Endothelial cell of umbilical vein (primary cell): ENCODE results near the gene SLC28A2. TPM values are rescaled to one million over a fixed set of nuclear protein-coding genes. Genes with fewer than 3 reads are reported as not detected.

Experiments
- BruUV-seq: library from RNA; stranded (reverse); fragments of 400-500 nt; replicated peaks from 2 replicates; lab custom pipeline; 2021; lab: Mats Ljungman, UMichigan
- CTCF ChIA-PET: fragments of 300-600, 350-600 bp; sonication (Branson Sonifier 250); formaldehyde crosslinking; loops from one replicate; lab custom pipeline; 2021; ENCODE audit warnings: antibody characterized with exemption, inconsistent platforms; lab: Charles Lee
- POLR2A ChIA-PET: fragments of 300-600, 350-600 bp; sonication (Branson Sonifier 250); formaldehyde crosslinking; loops from one replicate; lab custom pipeline; 2021; ENCODE audit warnings: antibody characterized with exemption, inconsistent platforms; lab: Charles Lee
- DNase-seq: peaks from one replicate; pipeline ENCODE4 v3.0.0-alpha.2; 2011; ENCODE audit warnings: low read depth, low spot score
- FAIRE-seq: peaks from 2 replicates; lab custom pipeline; 2011; peaks lifted over from hg19 to GRCh38; lab: Jason Lieb, UNC
- H2AFZ ChIP-seq: 2 replicates; pipeline ENCODE4 v1.6.0; 2012; ENCODE audit warnings: low read depth, low read length, control low read depth, inconsistent platforms
- H3K27ac ChIP-seq: 2 replicates; pipeline ENCODE4 v1.5.1; 2011; ENCODE audit warnings: low read depth, mild to moderate bottlenecking, control low read depth, low read length, moderate library complexity; ENCODE audit not compliant: insufficient read depth
- H3K27me3 ChIP-seq, 2 experiments: 2 replicates each; pipeline versions ENCODE4 v1.6.0 to v1.6.1; 2011; ENCODE audit warnings: low read length in 2 of 2, mixed read lengths in 1 of 2; ENCODE audit not compliant: control insufficient read depth in 2 of 2, insufficient read depth in 2 of 2
- H3K36me3 ChIP-seq, 2 experiments: 2 replicates in 1 of 2; 3 replicates in 1 of 2; pipeline ENCODE4 v1.5.1; 2011; ENCODE audit warnings: low read length in 2 of 2, mild to moderate bottlenecking in 1 of 2, moderate library complexity in 1 of 2; ENCODE audit not compliant: control insufficient read depth in 2 of 2, insufficient read depth in 2 of 2; ENCODE audit errors: extremely low read depth in 1 of 2
- H3K4me1 ChIP-seq: 3 replicates; pipeline ENCODE4 v1.5.1; 2011; ENCODE audit warnings: mild to moderate bottlenecking, low read length; ENCODE audit not compliant: control insufficient read depth, insufficient read depth; ENCODE audit errors: extremely low read depth
- H3K4me2 ChIP-seq: 2 replicates; pipeline ENCODE4 v1.6.1; 2011; ENCODE audit warnings: low read length, control low read depth, mixed read lengths; ENCODE audit not compliant: insufficient read depth
- H3K4me3 ChIP-seq, 3 experiments: fragments of 200-600 bp in 1 of 3; sonication (generic), shearing (Covaris generic) in 1 of 3; replicated peaks in 1 of 3; 2 replicates each; pipeline ENCODE4 v1.5.1; 2011 to 2016; ENCODE audit warnings: control low read depth in 3 of 3, low read length in 3 of 3, mild to moderate bottlenecking in 2 of 3, inconsistent platforms in 1 of 3, low read depth in 1 of 3, moderate library complexity in 1 of 3; ENCODE audit not compliant: insufficient read depth in 1 of 3
- H3K79me2 ChIP-seq: 2 replicates; pipeline ENCODE4 v1.6.0; 2012; ENCODE audit warnings: low read length, inconsistent platforms; ENCODE audit not compliant: control insufficient read depth, insufficient read depth
- H3K9ac ChIP-seq: replicated peaks from 2 replicates; pipeline ENCODE3; 2011; ENCODE audit warnings: low read length, control low read depth; ENCODE audit not compliant: insufficient read depth; ENCODE audit errors: extremely low read depth
- H3K9me1 ChIP-seq: replicated peaks from 3 replicates; pipeline ENCODE4 v1.6.0; 2011; ENCODE audit warnings: mild to moderate bottlenecking, low read length; ENCODE audit not compliant: control insufficient read depth, insufficient read depth; ENCODE audit errors: extremely low read depth
- H3K9me3 ChIP-seq: replicated peaks from 2 replicates; pipeline ENCODE4 v1.5.1; 2012; ENCODE audit warnings: low read length, inconsistent platforms; ENCODE audit not compliant: control insufficient read depth, insufficient read depth
- H4K20me1 ChIP-seq: replicated peaks from 2 replicates; pipeline ENCODE3; 2011; ENCODE audit warnings: mild to moderate bottlenecking, low read length; ENCODE audit not compliant: control insufficient read depth, insufficient read depth; ENCODE audit errors: extremely low read depth
- EZH2 ChIP-seq: IDR thresholded peaks from 2 replicates; pipeline ENCODE4 v1.6.1; 2012; ENCODE audit warnings: borderline replicate concordance, low read depth, mild to moderate bottlenecking, moderate library complexity, low read length, inconsistent platforms; ENCODE audit not compliant: severe bottlenecking
- FOS ChIP-seq: IDR thresholded peaks from 2 replicates; pipeline ENCODE4 v1.6.1; 2011; ENCODE audit warnings: mild to moderate bottlenecking, low read length, moderate library complexity, borderline replicate concordance; ENCODE audit not compliant: insufficient read depth
- GATA2 ChIP-seq: IDR thresholded peaks from 2 replicates; pipeline ENCODE4 v1.7.0; 2011; ENCODE audit warnings: low read depth, mild to moderate bottlenecking, moderate library complexity, mixed read lengths, low read length; ENCODE audit not compliant: insufficient read length, insufficient read depth
- JUN ChIP-seq: IDR thresholded peaks from 2 replicates; pipeline ENCODE4 v1.6.1; 2011; ENCODE audit warnings: borderline replicate concordance, low read depth; ENCODE audit not compliant: insufficient read length, insufficient read depth
- MYC ChIP-seq: IDR thresholded peaks from one replicate; pipeline ENCODE4 v1.6.1; 2011; ENCODE audit warnings: mild to moderate bottlenecking, low read depth, low read length
- POLR2A ChIP-seq: IDR thresholded peaks from 2 replicates; pipeline ENCODE4 v1.6.1; 2012; ENCODE audit warnings: low read depth, mild to moderate bottlenecking, control low read depth, low read length
- POLR2AphosphoS5 ChIP-seq: IDR thresholded peaks from 2 replicates; pipeline ENCODE4 v1.6.1; 2012; ENCODE audit warnings: low read depth, mild to moderate bottlenecking, control low read depth, low read length, moderate library complexity; ENCODE audit not compliant: insufficient read depth
- dilution Hi-C: fragments of 300-500 bp; cut with MboI; formaldehyde crosslinking; loops from one replicate; pipeline ENCODE4 v1.15.0; 2019; ENCODE audit warnings: low sequenced_read_pairs; ENCODE audit not compliant: extremely low pct_ligation_motif_present
- intact Hi-C: fragments of 100-400 bp; cut with micrococcal nuclease; formaldehyde crosslinking; loops from one replicate; pipeline ENCODE4 v1.10.0; 2022
- polyA plus RNA-seq, 4 experiments: library from polyadenylated mRNA; depleted of rRNA in 3 of 4; stranded (reverse) in 3 of 4; unstranded in 1 of 4; fragments of >200 nt; gene quantifications; 2 replicates each; pipeline versions ENCODE4 v1.2.1 to v1.2.3, GENCODE V29; 2011 to 2012; ENCODE audit warnings: missing spikeins in 1 of 4
- total RNA-seq: library from RNA; stranded (reverse); gene quantifications from 2 replicates; pipeline ENCODE4 v1.2.3, GENCODE V29; 2021
- TF ChIP-seq, protein P1 (sequence below): IDR thresholded peaks from 2 replicates; pipeline ENCODE4 v1.6.1; 2011; ENCODE audit not compliant: insufficient read depth, insufficient read length
- TF ChIP-seq, protein P2 (sequence below), 2 donors: IDR thresholded peaks; 1 replicate in 1 of 2; 2 replicates in 1 of 2; pipeline ENCODE4 v1.5.1; 2011; ENCODE audit warnings: low read length in 2 of 2, mild to moderate bottlenecking in 2 of 2, moderate library complexity in 2 of 2, control low read depth in 1 of 2, inconsistent platforms in 1 of 2, low read depth in 1 of 2; ENCODE audit not compliant: insufficient read depth in 1 of 2; ENCODE audit errors: extremely low read depth in 1 of 2

Gene SLC28A2
- total and polyA plus RNA-seq, 2 donors (not counting 3 experiments of a cell fraction or from before 2014, with no cell fraction given): not detected

DNA sequence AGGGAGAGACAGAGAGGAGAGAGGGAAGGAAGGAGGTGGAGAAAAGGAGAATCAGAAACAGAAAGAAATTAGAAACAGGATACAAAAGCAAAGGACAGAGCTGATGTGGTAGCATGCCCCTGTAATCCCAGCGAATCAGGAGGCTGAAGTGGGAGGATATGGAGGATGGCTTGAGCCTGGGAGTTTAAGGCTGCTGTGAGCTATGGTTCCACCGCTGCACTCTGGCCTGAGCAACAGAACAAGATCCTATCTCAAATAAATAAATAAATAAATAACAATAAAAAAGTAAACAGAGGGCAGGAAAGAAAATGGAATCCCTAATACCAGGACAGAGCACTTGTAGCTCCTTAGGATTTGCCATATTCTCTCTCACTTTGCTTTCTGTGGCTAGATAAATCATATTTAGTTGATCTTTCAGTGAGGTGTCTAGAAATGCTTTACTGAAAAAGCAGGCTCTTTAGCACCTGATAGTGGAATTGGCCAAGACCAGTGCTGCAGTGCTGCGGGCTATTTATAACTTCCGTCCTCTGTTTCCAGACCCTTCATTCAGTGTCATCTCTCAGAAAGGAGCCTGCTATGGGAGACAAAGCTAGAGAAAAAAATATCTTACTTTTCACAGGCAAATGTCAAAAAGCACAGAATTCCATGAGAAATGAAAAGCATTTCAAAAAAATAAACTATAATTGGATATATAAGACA is 20.0 kb upstream of the SLC28A2 start:
- BruUV-seq: no TSS peak
- CTCF ChIA-PET: no interaction called here
- no peak for DNase-seq
- TF ChIP-seq POLR2A (no peak), EZH2 (no peak), MYC (no peak), POLR2AphosphoS5 (no peak), JUN (no peak), FOS (no peak), GATA2 (no peak)
- TF ChIP-seq, protein P1, sequence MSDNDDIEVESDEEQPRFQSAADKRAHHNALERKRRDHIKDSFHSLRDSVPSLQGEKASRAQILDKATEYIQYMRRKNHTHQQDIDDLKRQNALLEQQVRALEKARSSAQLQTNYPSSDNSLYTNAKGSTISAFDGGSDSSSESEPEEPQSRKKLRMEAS: no peak
- TF ChIP-seq, protein P2, sequence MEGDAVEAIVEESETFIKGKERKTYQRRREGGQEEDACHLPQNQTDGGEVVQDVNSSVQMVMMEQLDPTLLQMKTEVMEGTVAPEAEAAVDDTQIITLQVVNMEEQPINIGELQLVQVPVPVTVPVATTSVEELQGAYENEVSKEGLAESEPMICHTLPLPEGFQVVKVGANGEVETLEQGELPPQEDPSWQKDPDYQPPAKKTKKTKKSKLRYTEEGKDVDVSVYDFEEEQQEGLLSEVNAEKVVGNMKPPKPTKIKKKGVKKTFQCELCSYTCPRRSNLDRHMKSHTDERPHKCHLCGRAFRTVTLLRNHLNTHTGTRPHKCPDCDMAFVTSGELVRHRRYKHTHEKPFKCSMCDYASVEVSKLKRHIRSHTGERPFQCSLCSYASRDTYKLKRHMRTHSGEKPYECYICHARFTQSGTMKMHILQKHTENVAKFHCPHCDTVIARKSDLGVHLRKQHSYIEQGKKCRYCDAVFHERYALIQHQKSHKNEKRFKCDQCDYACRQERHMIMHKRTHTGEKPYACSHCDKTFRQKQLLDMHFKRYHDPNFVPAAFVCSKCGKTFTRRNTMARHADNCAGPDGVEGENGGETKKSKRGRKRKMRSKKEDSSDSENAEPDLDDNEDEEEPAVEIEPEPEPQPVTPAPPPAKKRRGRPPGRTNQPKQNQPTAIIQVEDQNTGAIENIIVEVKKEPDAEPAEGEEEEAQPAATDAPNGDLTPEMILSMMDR (IDR thresholded peaks at IDR 0.05; ENCODE audit: extremely low read depth in 1 of 2, insufficient read depth in 1 of 2, low read depth in 1 of 2, low read length in 2 of 2): no peak
- FAIRE-seq: no peak
- Histone ChIP-seq H3K9me3 (no peaks in the 10 kb centered on the region), H2AFZ (no peak overlapping the region), H3K27ac (no peak overlapping the region), H3K27me3 (no peaks in the 10 kb centered on the region), H3K4me2 (no peak overlapping the region), H3K9ac (no peak overlapping the region), H4K20me1 (no peaks in the 10 kb centered on the region), H3K79me2 (no peaks in the 10 kb centered on the region), H3K36me3 (no peaks in the 10 kb centered on the region), H3K4me3 (no peak overlapping the region), H3K9me1 (no peaks in the 10 kb centered on the region), H3K4me1 (no peaks in the 10 kb centered on the region)
- dilution Hi-C loops (no loop called here), intact Hi-C loops (no loop called here)
- POLR2A ChIA-PET: no interaction called here
